DOHH2 (cell line): ENCODE measurements around the gene AGBL4.

Source experiments
- H3F3A ChIP-seq: fragments of 200-600 bp; sonication (generic), shearing (Covaris generic); 2 replicates; pipeline ENCODE4 v1.6.0; 2016; ENCODE audit warnings: antibody characterized with exemption, mild to moderate bottlenecking; ENCODE audit not compliant: control insufficient read depth, insufficient read depth
- H3K27ac ChIP-seq: fragments of 200-600 bp; sonication (generic); 2 replicates; pipeline ENCODE4 v1.5.1; 2014; ENCODE audit warnings: low read depth, mild to moderate bottlenecking, low read length, moderate library complexity
- H3K27me3 ChIP-seq: fragments of 200-600 bp; sonication (generic); 2 replicates; pipeline ENCODE4 v1.6.1; 2014; ENCODE audit warnings: mild to moderate bottlenecking, low read length, mixed read lengths; ENCODE audit not compliant: control insufficient read depth
- H3K36me3 ChIP-seq: fragments of 200-600 bp; sonication (generic); 2 replicates; pipeline ENCODE4 v1.6.1; 2014; ENCODE audit warnings: mild to moderate bottlenecking, low read length, moderate library complexity, mixed read lengths; ENCODE audit not compliant: control insufficient read depth
- H3K4me1 ChIP-seq: fragments of 200-600 bp; sonication (generic); 2 replicates; pipeline ENCODE4 v1.6.1; 2014; ENCODE audit warnings: mild to moderate bottlenecking, low read length, mixed read lengths; ENCODE audit not compliant: control insufficient read depth
- H3K4me2 ChIP-seq: fragments of 200-600 bp; sonication (generic); 2 replicates; pipeline ENCODE4 v1.6.0; 2014; ENCODE audit warnings: mild to moderate bottlenecking, low read length, moderate library complexity
- H3K4me3 ChIP-seq: fragments of 200-600 bp; sonication (generic); 2 replicates; pipeline ENCODE4 v1.5.1; 2014; ENCODE audit warnings: mild to moderate bottlenecking, low read length, mixed read lengths
- H3K79me2 ChIP-seq: fragments of 200-600 bp; sonication (generic); 2 replicates; pipeline ENCODE4 v1.6.1; 2014; ENCODE audit warnings: mild to moderate bottlenecking, low read length, mixed read lengths; ENCODE audit not compliant: control insufficient read depth
- H3K9me2 ChIP-seq: fragments of 200-600 bp; sonication (generic); replicated peaks from 2 replicates; pipeline ENCODE4 v1.6.1; 2014; ENCODE audit warnings: mild to moderate bottlenecking, low read length, mixed read lengths; ENCODE audit not compliant: control insufficient read depth
- H3K9me3 ChIP-seq: fragments of 200-600 bp; sonication (generic); 2 replicates; pipeline ENCODE4 v1.6.1; 2014; ENCODE audit warnings: antibody characterized with exemption, low read length, mixed read lengths; ENCODE audit not compliant: control insufficient read depth, insufficient read depth
- H4K20me1 ChIP-seq: fragments of 200-600 bp; sonication (generic); 2 replicates; pipeline ENCODE4 v1.6.0; 2014; ENCODE audit warnings: low read depth, mild to moderate bottlenecking, antibody characterized with exemption, low read length, moderate library complexity; ENCODE audit not compliant: control insufficient read depth, insufficient read depth
- EZH2phosphoT487 ChIP-seq: fragments of 200-600 bp; sonication (generic); IDR thresholded peaks from 2 replicates; pipeline ENCODE4 v1.6.1; 2017; ENCODE audit warnings: borderline replicate concordance, mild to moderate bottlenecking, antibody characterized with exemption, low read length, moderate library complexity, mixed read lengths
- TF ChIP-seq, protein P1 (sequence below): fragments of 200-600 bp; sonication (generic); IDR thresholded peaks from one replicate; pipeline ENCODE4 v1.5.1; 2014; ENCODE audit warnings: antibody characterized with exemption, mild to moderate bottlenecking, low read depth, low read length; ENCODE audit not compliant: poor library complexity, severe bottlenecking

The AGBL4 gene

GRCh38 chr1:48543854-48544253, 1479.9 kb downstream of the AGBL4 start:
- TF ChIP-seq EZH2phosphoT487, result no peak
- TF ChIP-seq, protein P1, sequence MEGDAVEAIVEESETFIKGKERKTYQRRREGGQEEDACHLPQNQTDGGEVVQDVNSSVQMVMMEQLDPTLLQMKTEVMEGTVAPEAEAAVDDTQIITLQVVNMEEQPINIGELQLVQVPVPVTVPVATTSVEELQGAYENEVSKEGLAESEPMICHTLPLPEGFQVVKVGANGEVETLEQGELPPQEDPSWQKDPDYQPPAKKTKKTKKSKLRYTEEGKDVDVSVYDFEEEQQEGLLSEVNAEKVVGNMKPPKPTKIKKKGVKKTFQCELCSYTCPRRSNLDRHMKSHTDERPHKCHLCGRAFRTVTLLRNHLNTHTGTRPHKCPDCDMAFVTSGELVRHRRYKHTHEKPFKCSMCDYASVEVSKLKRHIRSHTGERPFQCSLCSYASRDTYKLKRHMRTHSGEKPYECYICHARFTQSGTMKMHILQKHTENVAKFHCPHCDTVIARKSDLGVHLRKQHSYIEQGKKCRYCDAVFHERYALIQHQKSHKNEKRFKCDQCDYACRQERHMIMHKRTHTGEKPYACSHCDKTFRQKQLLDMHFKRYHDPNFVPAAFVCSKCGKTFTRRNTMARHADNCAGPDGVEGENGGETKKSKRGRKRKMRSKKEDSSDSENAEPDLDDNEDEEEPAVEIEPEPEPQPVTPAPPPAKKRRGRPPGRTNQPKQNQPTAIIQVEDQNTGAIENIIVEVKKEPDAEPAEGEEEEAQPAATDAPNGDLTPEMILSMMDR, result no peak
- Histone ChIP-seq H3K9me3 (no peaks in the 10 kb centered on the region), H3K36me3 (no peaks in the 10 kb centered on the region), H3K4me2 (no peak overlapping the region), H3K27me3 (no peaks in the 10 kb centered on the region), H3K9me2 (no peaks in the 10 kb centered on the region), H3K27ac (no peak overlapping the region), H3K4me1 (no peaks in the 10 kb centered on the region), H3F3A (no peaks in the 10 kb centered on the region), H4K20me1 (no peaks in the 10 kb centered on the region), H3K79me2 (no peaks in the 10 kb centered on the region), H3K4me3 (no peak overlapping the region)

- H3K9me2 ChIP-seq, result no peaks in the 10 kb centered on the region
- H3K27ac ChIP-seq, result no peak overlapping the region
- no peaks in the 10 kb centered on the region for H3K36me3 ChIP-seq
- H3K4me3 ChIP-seq, result no peak overlapping the region
- no peak for TF ChIP-seq EZH2phosphoT487
- TF ChIP-seq, protein P1, result no peak
- H3K9me3 ChIP-seq, result no peaks in the 10 kb centered on the region
- H3K4me2 ChIP-seq, result no peak overlapping the region
- no peaks in the 10 kb centered on the region for H4K20me1 ChIP-seq
- H3K4me1 ChIP-seq, result peaks cover 5% of the 10 kb centered on the region; the same call in 1 of the 2 replicates
- H3F3A ChIP-seq, result no peaks in the 10 kb centered on the region
- no peaks in the 10 kb centered on the region for H3K27me3 ChIP-seq
- no peaks in the 10 kb centered on the region for H3K79me2 ChIP-seq
Measured at GRCh38 chr1:48540587-48540986, 1483.2 kb downstream of the AGBL4 start.

- TF ChIP-seq EZH2phosphoT487, result no peak
- TF ChIP-seq, protein P1, result no peak
- Histone ChIP-seq H3K36me3 (no peaks in the 10 kb centered on the region), H3K27me3 (no peaks in the 10 kb centered on the region), H3K4me2 (no peak overlapping the region), H3F3A (no peaks in the 10 kb centered on the region), H3K4me3 (no peak overlapping the region), H3K27ac (no peak overlapping the region), H3K79me2 (no peaks in the 10 kb centered on the region), H3K9me3 (no peaks in the 10 kb centered on the region), H3K4me1 (peaks cover 5% of the 10 kb centered on the region; the same call in 1 of the 2 replicates), H4K20me1 (no peaks in the 10 kb centered on the region), H3K9me2 (no peaks in the 10 kb centered on the region)
Measured at GRCh38 chr1:48536477-48536876, 1487.3 kb downstream of the AGBL4 start.
